Calu3 (cell line): ENCODE results near the gene CUL3. TPM values are rescaled to one million over a fixed set of nuclear protein-coding genes. Genes with fewer than 3 reads are reported as not detected.
"Not testable (repeated sequence)": the region's sequence is repeated elsewhere in the genome, so short reads cannot be mapped to it uniquely, and the experiment has no call there.

Experiments used
- BruUV-seq: library from RNA; stranded (reverse); fragments of 400-500 nt; replicated peaks from 2 replicates; lab custom pipeline; 2021; lab: Mats Ljungman, UMichigan
- CTCF ChIA-PET: fragments of 300-600 bp; sonication (Branson Sonifier 250); formaldehyde crosslinking; loops from one replicate; lab custom pipeline; 2022; ENCODE audit warnings: antibody characterized with exemption; lab: Charles Lee
- DNase-seq: peaks from one replicate; pipeline ENCODE4 v3.0.0; 2022
- H3K27ac Mint-ChIP-seq: one replicate; pipeline ENCODE4 v1.8.0; 2022; ENCODE audit warnings: mixed read lengths; ENCODE audit not compliant: unreplicated experiment
- H3K27me3 Mint-ChIP-seq: one replicate; pipeline ENCODE4 v1.8.0; 2022; ENCODE audit warnings: mixed read lengths; ENCODE audit not compliant: unreplicated experiment
- H3K36me3 Mint-ChIP-seq: one replicate; pipeline ENCODE4 v1.8.0; 2022; ENCODE audit warnings: mild to moderate bottlenecking, moderate library complexity, mixed read lengths; ENCODE audit not compliant: insufficient read depth, unreplicated experiment
- H3K4me1 Mint-ChIP-seq: one replicate; pipeline ENCODE4 v1.8.0; 2022; ENCODE audit warnings: mild to moderate bottlenecking, low read depth, mixed read lengths; ENCODE audit not compliant: unreplicated experiment
- H3K4me3 Mint-ChIP-seq: one replicate; pipeline ENCODE4 v1.8.0; 2022; ENCODE audit warnings: mild to moderate bottlenecking, low read depth, moderate library complexity, mixed read lengths; ENCODE audit not compliant: unreplicated experiment
- H3K9me3 Mint-ChIP-seq: one replicate; pipeline ENCODE4 v1.8.0; 2022; ENCODE audit warnings: low read depth, mixed read lengths; ENCODE audit not compliant: unreplicated experiment
- intact Hi-C: fragments of 100-400 bp; cut with micrococcal nuclease; formaldehyde crosslinking; loops from one replicate; pipeline ENCODE4 v1.10.0; 2022; ENCODE audit not compliant: unreplicated experiment
- total RNA-seq: library from RNA; stranded (reverse); gene quantifications from 2 replicates; pipeline ENCODE4 v1.2.3, GENCODE V29; 2022
- TF ChIP-seq, protein P1 (sequence below): fragments of 200-600 bp; IDR thresholded peaks from one replicate; pipeline ENCODE4 v1.8.0; 2022; ENCODE audit warnings: antibody characterized with exemption; ENCODE audit not compliant: unreplicated experiment

CUL3 gene
- total RNA-seq, 1 experiment from 2014 or later: 89.3 TPM

DNA sequence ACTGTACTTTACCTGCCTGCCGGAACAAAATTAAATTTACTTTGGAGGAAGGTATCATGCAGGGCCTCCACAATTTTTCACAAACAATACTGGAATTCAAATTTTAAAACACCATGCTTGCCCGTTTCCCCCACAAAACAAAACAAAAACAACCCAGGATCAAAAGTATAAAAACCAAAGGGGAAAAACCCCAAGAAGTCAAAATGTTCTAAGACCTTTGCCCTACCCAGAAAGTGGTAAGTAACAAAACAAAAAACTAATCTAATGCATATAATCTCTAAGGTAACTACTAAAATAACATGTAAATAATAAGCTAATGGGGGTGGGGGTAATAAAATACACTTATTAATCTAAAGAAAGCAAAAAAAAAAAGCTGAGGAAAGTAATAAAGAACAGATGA lies 60.5 kb downstream of the CUL3 start:
- no peaks in the 10 kb centered on the region for H3K9me3 Mint-ChIP-seq
- CTCF ChIA-PET: no interaction called here
- H3K27ac Mint-ChIP-seq: peak overlapping the region; percentile 3
- BruUV-seq: no TSS peak
- intact Hi-C loops: loop anchor here (2.0 to 5.0 kb wide), 2 partner anchors 18 to 37 kb away; no protein-coding TSS in a partner anchor
- H3K27me3 Mint-ChIP-seq: no peaks in the 10 kb centered on the region
- H3K4me1 Mint-ChIP-seq: peaks cover 37% of the 10 kb centered on the region
- no peak overlapping the region for H3K4me3 Mint-ChIP-seq
- DNase-seq: no peak
- TF ChIP-seq, protein P1, sequence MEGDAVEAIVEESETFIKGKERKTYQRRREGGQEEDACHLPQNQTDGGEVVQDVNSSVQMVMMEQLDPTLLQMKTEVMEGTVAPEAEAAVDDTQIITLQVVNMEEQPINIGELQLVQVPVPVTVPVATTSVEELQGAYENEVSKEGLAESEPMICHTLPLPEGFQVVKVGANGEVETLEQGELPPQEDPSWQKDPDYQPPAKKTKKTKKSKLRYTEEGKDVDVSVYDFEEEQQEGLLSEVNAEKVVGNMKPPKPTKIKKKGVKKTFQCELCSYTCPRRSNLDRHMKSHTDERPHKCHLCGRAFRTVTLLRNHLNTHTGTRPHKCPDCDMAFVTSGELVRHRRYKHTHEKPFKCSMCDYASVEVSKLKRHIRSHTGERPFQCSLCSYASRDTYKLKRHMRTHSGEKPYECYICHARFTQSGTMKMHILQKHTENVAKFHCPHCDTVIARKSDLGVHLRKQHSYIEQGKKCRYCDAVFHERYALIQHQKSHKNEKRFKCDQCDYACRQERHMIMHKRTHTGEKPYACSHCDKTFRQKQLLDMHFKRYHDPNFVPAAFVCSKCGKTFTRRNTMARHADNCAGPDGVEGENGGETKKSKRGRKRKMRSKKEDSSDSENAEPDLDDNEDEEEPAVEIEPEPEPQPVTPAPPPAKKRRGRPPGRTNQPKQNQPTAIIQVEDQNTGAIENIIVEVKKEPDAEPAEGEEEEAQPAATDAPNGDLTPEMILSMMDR: no peak
- peaks cover 5% of the 10 kb centered on the region for H3K36me3 Mint-ChIP-seq

DNA sequence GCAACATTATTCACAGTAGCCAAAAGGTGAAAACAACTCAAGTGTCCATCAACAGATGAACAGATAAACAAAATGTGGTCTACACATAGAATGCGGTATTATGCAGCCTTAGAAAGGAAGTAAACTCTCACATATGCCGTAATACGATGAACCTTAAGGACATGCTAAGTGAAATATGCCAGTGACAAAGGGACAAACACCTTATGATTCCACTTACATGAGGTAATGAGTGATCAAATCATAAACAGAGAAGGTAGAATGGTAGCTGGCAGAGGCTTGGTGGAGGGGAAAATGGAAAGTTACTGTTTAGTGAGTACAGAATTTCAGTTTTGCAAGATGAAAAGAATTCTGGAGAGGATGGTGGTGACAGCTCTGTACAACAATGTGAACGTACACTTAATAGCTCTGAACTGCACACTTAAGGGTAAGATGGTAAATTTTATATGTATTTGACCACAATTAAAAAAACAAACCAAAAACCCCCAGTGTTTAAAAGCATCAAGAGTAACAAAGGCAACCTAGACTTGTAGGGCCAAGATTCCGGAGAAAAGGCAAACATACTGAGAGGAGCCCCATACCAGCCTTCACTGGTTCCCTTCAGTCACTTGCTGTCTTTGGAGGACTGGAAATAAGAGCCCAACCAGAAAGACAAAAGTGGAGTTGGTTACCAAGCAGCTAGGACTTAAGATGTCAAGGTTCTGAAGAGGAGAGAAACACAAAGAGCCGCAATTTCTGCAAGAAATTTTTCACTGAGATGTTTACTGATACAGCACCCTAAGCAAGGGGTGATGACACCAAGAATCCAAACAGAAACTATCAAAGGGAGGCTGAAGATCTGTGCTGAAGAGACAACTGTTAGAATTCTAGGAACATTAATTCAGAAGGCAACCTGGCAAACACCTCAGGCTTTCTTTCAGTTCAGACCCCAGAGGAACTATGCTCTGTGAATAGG lies 61.3 kb downstream of the CUL3 start:
- CTCF ChIA-PET: interaction anchor here (0.8 to 1.2 kb wide), 2 partner anchors 10 to 16 kb away, joined by 3 to 4 read pairs; no protein-coding TSS in a partner anchor
- Mint-ChIP-seq H3K4me3 (no peak overlapping the region), H3K36me3 (peaks cover 5% of the 10 kb centered on the region), H3K27ac (peak overlapping the region; percentile 3), H3K9me3 (no peaks in the 10 kb centered on the region), H3K27me3 (no peaks in the 10 kb centered on the region), H3K4me1 (peaks cover 39% of the 10 kb centered on the region)
- TF ChIP-seq, protein P1: no peak
- no TSS peak for BruUV-seq
- no peak for DNase-seq
- intact Hi-C loops: loop anchor here (2.0 to 5.0 kb wide), 2 partner anchors 17 to 37 kb away; no protein-coding TSS in a partner anchor

DNA sequence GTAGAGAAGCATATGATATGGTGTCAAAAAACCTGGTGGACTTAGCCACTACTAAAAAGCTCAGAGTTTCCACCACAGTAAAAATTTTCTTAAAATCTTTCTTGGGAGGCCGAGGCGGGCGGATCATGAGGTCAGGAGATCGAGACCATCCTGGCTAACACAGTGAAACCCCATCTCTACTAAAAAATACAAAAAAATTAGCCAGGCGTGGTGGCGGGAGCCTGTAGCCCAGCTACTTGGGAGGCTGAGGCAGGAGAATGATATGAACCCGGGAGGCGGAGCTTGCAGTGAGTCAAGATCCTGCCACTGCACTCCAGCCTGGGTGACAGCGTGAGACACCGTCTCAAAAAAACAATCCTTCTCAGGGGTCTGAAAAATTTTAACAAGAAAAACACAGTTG lies 62.7 kb downstream of the CUL3 start:
- H3K27me3 Mint-ChIP-seq, H3K36me3 Mint-ChIP-seq, BruUV-seq, DNase-seq, H3K9me3 Mint-ChIP-seq, H3K4me3 Mint-ChIP-seq, H3K27ac Mint-ChIP-seq: not testable (repeated sequence)
- CTCF ChIA-PET: interaction anchor here (0.8 kb wide), 1 partner anchor 12 kb away, joined by 4 read pairs; no protein-coding TSS in a partner anchor
- intact Hi-C loops: loop anchor here (5.0 kb wide), 1 partner anchor 35 kb away; no protein-coding TSS in a partner anchor
- peaks cover 40% of the 10 kb centered on the region for H3K4me1 Mint-ChIP-seq

DNA sequence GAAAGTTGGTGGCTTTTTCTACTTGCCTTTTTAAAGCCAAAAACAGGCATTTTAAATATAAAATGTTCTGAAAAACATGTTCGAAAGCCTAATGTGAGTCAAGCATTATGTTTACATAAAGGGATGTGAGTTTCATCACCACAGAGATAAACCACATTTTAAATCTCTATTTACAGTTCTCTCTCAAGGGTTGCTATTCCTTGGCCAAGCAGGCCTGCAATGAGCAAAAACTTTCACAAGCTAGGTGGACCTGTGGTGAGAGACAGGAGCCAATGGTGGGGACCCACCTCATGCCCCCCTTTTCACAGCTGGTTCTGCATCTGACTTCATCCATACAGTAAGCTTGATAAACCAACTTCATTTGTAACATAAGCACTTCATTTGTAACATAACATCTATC lies 65.1 kb downstream of the CUL3 start:
- Mint-ChIP-seq H3K27ac (no peak overlapping the region), H3K9me3 (no peaks in the 10 kb centered on the region), H3K36me3 (peaks cover 14% of the 10 kb centered on the region), H3K27me3 (no peaks in the 10 kb centered on the region), H3K4me1 (peaks cover 26% of the 10 kb centered on the region), H3K4me3 (no peak overlapping the region)
- TF ChIP-seq, protein P1: no peak
- no peak for DNase-seq
- BruUV-seq: no TSS peak
- CTCF ChIA-PET: interaction anchor here (0.6 kb wide), 1 partner anchor 52 kb away, joined by 8 read pairs; no protein-coding TSS in a partner anchor
- intact Hi-C loops: loop anchor here (5.0 kb wide), 1 partner anchor 33 kb away; no protein-coding TSS in a partner anchor
